ENCODE data around the gene FARS2.

- TF ChIP-seq CTCF (IDR thresholded peaks at IDR 0.05) = no peak
- TF ChIP-seq POLR2AphosphoS5 (IDR thresholded peaks at IDR 0.05; ENCODE audit: insufficient read depth in 1 of 2, low read depth in 1 of 2) = no peak
- TF ChIP-seq POLR2A (IDR thresholded peaks at IDR 0.05) = no peak
Measured at GRCh38 chr6:5786321-5786968, 525.1 kb downstream of the FARS2 start.

All from vagina (tissue), 2 donors.